Endothelial cell of umbilical vein (primary cell): Measurements from ENCODE around the gene ENHO. TPM values are rescaled to one million over a fixed set of nuclear protein-coding genes. Genes with fewer than 3 reads are reported as not detected.

Experiments used
- BruUV-seq: library from RNA; stranded (reverse); fragments of 400-500 nt; replicated peaks from 2 replicates; lab custom pipeline; 2021; lab: Mats Ljungman, UMichigan
- CTCF ChIA-PET: fragments of 300-600, 350-600 bp; sonication (Branson Sonifier 250); formaldehyde crosslinking; loops from one replicate; lab custom pipeline; 2021; ENCODE audit warnings: antibody characterized with exemption, inconsistent platforms; lab: Charles Lee
- POLR2A ChIA-PET: fragments of 300-600, 350-600 bp; sonication (Branson Sonifier 250); formaldehyde crosslinking; loops from one replicate; lab custom pipeline; 2021; ENCODE audit warnings: antibody characterized with exemption, inconsistent platforms; lab: Charles Lee
- DNase-seq: peaks from one replicate; pipeline ENCODE4 v3.0.0-alpha.2; 2011; ENCODE audit warnings: low read depth, low spot score
- FAIRE-seq: peaks from 2 replicates; lab custom pipeline; 2011; peaks lifted over from hg19 to GRCh38; lab: Jason Lieb, UNC
- H2AFZ ChIP-seq: 2 replicates; pipeline ENCODE4 v1.6.0; 2012; ENCODE audit warnings: low read depth, low read length, control low read depth, inconsistent platforms
- H3K27ac ChIP-seq: 2 replicates; pipeline ENCODE4 v1.5.1; 2011; ENCODE audit warnings: low read depth, mild to moderate bottlenecking, control low read depth, low read length, moderate library complexity; ENCODE audit not compliant: insufficient read depth
- H3K27me3 ChIP-seq, 2 experiments: 2 replicates each; pipeline versions ENCODE4 v1.6.0 to v1.6.1; 2011; ENCODE audit warnings: low read length in 2 of 2, mixed read lengths in 1 of 2; ENCODE audit not compliant: control insufficient read depth in 2 of 2, insufficient read depth in 2 of 2
- H3K36me3 ChIP-seq, 2 experiments: 2 replicates in 1 of 2; 3 replicates in 1 of 2; pipeline ENCODE4 v1.5.1; 2011; ENCODE audit warnings: low read length in 2 of 2, mild to moderate bottlenecking in 1 of 2, moderate library complexity in 1 of 2; ENCODE audit not compliant: control insufficient read depth in 2 of 2, insufficient read depth in 2 of 2; ENCODE audit errors: extremely low read depth in 1 of 2
- H3K4me1 ChIP-seq: 3 replicates; pipeline ENCODE4 v1.5.1; 2011; ENCODE audit warnings: mild to moderate bottlenecking, low read length; ENCODE audit not compliant: control insufficient read depth, insufficient read depth; ENCODE audit errors: extremely low read depth
- H3K4me2 ChIP-seq: 2 replicates; pipeline ENCODE4 v1.6.1; 2011; ENCODE audit warnings: low read length, control low read depth, mixed read lengths; ENCODE audit not compliant: insufficient read depth
- H3K4me3 ChIP-seq, 3 experiments: fragments of 200-600 bp in 1 of 3; sonication (generic), shearing (Covaris generic) in 1 of 3; replicated peaks in 1 of 3; 2 replicates each; pipeline ENCODE4 v1.5.1; 2011 to 2016; ENCODE audit warnings: control low read depth in 3 of 3, low read length in 3 of 3, mild to moderate bottlenecking in 2 of 3, inconsistent platforms in 1 of 3, low read depth in 1 of 3, moderate library complexity in 1 of 3; ENCODE audit not compliant: insufficient read depth in 1 of 3
- H3K79me2 ChIP-seq: 2 replicates; pipeline ENCODE4 v1.6.0; 2012; ENCODE audit warnings: low read length, inconsistent platforms; ENCODE audit not compliant: control insufficient read depth, insufficient read depth
- H3K9ac ChIP-seq: replicated peaks from 2 replicates; pipeline ENCODE3; 2011; ENCODE audit warnings: low read length, control low read depth; ENCODE audit not compliant: insufficient read depth; ENCODE audit errors: extremely low read depth
- H3K9me1 ChIP-seq: replicated peaks from 3 replicates; pipeline ENCODE4 v1.6.0; 2011; ENCODE audit warnings: mild to moderate bottlenecking, low read length; ENCODE audit not compliant: control insufficient read depth, insufficient read depth; ENCODE audit errors: extremely low read depth
- H3K9me3 ChIP-seq: replicated peaks from 2 replicates; pipeline ENCODE4 v1.5.1; 2012; ENCODE audit warnings: low read length, inconsistent platforms; ENCODE audit not compliant: control insufficient read depth, insufficient read depth
- H4K20me1 ChIP-seq: replicated peaks from 2 replicates; pipeline ENCODE3; 2011; ENCODE audit warnings: mild to moderate bottlenecking, low read length; ENCODE audit not compliant: control insufficient read depth, insufficient read depth; ENCODE audit errors: extremely low read depth
- FOS ChIP-seq: IDR thresholded peaks from 2 replicates; pipeline ENCODE4 v1.6.1; 2011; ENCODE audit warnings: mild to moderate bottlenecking, low read length, moderate library complexity, borderline replicate concordance; ENCODE audit not compliant: insufficient read depth
- GATA2 ChIP-seq: IDR thresholded peaks from 2 replicates; pipeline ENCODE4 v1.7.0; 2011; ENCODE audit warnings: low read depth, mild to moderate bottlenecking, moderate library complexity, mixed read lengths, low read length; ENCODE audit not compliant: insufficient read length, insufficient read depth
- JUN ChIP-seq: IDR thresholded peaks from 2 replicates; pipeline ENCODE4 v1.6.1; 2011; ENCODE audit warnings: borderline replicate concordance, low read depth; ENCODE audit not compliant: insufficient read length, insufficient read depth
- POLR2A ChIP-seq: IDR thresholded peaks from 2 replicates; pipeline ENCODE4 v1.6.1; 2012; ENCODE audit warnings: low read depth, mild to moderate bottlenecking, control low read depth, low read length
- dilution Hi-C: fragments of 300-500 bp; cut with MboI; formaldehyde crosslinking; loops from one replicate; pipeline ENCODE4 v1.15.0; 2019; ENCODE audit warnings: low sequenced_read_pairs; ENCODE audit not compliant: extremely low pct_ligation_motif_present
- intact Hi-C: fragments of 100-400 bp; cut with micrococcal nuclease; formaldehyde crosslinking; loops from one replicate; pipeline ENCODE4 v1.10.0; 2022
- polyA plus RNA-seq, 4 experiments: library from polyadenylated mRNA; depleted of rRNA in 3 of 4; stranded (reverse) in 3 of 4; unstranded in 1 of 4; fragments of >200 nt; gene quantifications; 2 replicates each; pipeline versions ENCODE4 v1.2.1 to v1.2.3, GENCODE V29; 2011 to 2012; ENCODE audit warnings: missing spikeins in 1 of 4
- total RNA-seq: library from RNA; stranded (reverse); gene quantifications from 2 replicates; pipeline ENCODE4 v1.2.3, GENCODE V29; 2021
- TF ChIP-seq, protein P1 (sequence below): IDR thresholded peaks from 2 replicates; pipeline ENCODE4 v1.6.1; 2011; ENCODE audit not compliant: insufficient read depth, insufficient read length
- TF ChIP-seq, protein P2 (sequence below), 2 donors: IDR thresholded peaks; 1 replicate in 1 of 2; 2 replicates in 1 of 2; pipeline ENCODE4 v1.5.1; 2011; ENCODE audit warnings: low read length in 2 of 2, mild to moderate bottlenecking in 2 of 2, moderate library complexity in 2 of 2, control low read depth in 1 of 2, inconsistent platforms in 1 of 2, low read depth in 1 of 2; ENCODE audit not compliant: insufficient read depth in 1 of 2; ENCODE audit errors: extremely low read depth in 1 of 2

ENHO gene
- total and polyA plus RNA-seq, 2 donors (not counting 3 experiments of a cell fraction or from before 2014, with no cell fraction given): 0.10 TPM; not detected in 1

DNA sequence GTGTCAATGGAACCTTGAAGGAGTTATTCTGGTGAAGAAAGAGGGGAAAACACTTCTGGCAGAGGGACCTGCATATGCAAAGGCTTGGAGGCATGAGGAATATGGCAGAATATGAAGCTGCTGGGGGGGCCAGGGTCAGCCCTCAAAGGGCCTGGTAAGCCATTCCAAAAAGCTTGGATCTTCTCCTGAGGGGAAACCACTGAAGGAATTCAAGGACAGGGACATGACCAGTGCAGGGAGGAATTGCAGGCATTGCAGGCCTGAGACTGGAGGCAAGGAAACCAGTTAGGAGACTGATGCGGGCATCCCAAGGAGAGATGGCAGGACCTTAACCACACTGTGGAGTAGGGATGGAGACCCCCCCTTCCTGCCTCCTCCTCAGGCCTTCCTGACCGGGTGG is 21.4 kb downstream of the ENHO start:
- DNase-seq (no peak), FAIRE-seq (no peak)
- H3K4me1 ChIP-seq: peaks cover 6% of the 10 kb centered on the region
- no peaks in the 10 kb centered on the region for H3K9me3 ChIP-seq
- POLR2A ChIA-PET: interaction anchor here (1.0 kb wide), 1 partner anchor 103 kb away, joined by 3 read pairs; no protein-coding TSS in a partner anchor
- peaks cover 10 to 17% of the 10 kb centered on the region in 2 experiments for H3K27me3 ChIP-seq
- no peaks in the 10 kb centered on the region for H4K20me1 ChIP-seq
- H3K79me2 ChIP-seq: no peaks in the 10 kb centered on the region
- intact Hi-C loops: loop anchor here (2.0 kb wide), 1 partner anchor 45 kb away; no protein-coding TSS in a partner anchor
- CTCF ChIA-PET: interaction anchor here (0.8 to 5.1 kb wide), 23 partner anchors 10 to 169 kb away, joined by 3 to 117 read pairs (median 6); partner anchors contain the start of genes DNAI1 and FAM219A
- H3K27ac ChIP-seq: no peak overlapping the region
- H2AFZ ChIP-seq: no peak overlapping the region
- H3K9ac ChIP-seq: no peak overlapping the region
- H3K4me3 ChIP-seq: no peak overlapping the region
- H3K36me3 ChIP-seq: no peaks in the 10 kb centered on the region
- no peak for TF ChIP-seq POLR2A
- TF ChIP-seq, protein P1, sequence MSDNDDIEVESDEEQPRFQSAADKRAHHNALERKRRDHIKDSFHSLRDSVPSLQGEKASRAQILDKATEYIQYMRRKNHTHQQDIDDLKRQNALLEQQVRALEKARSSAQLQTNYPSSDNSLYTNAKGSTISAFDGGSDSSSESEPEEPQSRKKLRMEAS: no peak
- TF ChIP-seq JUN: no peak
- TF ChIP-seq, protein P2, sequence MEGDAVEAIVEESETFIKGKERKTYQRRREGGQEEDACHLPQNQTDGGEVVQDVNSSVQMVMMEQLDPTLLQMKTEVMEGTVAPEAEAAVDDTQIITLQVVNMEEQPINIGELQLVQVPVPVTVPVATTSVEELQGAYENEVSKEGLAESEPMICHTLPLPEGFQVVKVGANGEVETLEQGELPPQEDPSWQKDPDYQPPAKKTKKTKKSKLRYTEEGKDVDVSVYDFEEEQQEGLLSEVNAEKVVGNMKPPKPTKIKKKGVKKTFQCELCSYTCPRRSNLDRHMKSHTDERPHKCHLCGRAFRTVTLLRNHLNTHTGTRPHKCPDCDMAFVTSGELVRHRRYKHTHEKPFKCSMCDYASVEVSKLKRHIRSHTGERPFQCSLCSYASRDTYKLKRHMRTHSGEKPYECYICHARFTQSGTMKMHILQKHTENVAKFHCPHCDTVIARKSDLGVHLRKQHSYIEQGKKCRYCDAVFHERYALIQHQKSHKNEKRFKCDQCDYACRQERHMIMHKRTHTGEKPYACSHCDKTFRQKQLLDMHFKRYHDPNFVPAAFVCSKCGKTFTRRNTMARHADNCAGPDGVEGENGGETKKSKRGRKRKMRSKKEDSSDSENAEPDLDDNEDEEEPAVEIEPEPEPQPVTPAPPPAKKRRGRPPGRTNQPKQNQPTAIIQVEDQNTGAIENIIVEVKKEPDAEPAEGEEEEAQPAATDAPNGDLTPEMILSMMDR (IDR thresholded peaks at IDR 0.05; ENCODE audit: extremely low read depth in 1 of 2, insufficient read depth in 1 of 2, low read depth in 1 of 2, low read length in 2 of 2): no peak
- no peak for TF ChIP-seq GATA2
- TF ChIP-seq FOS: no peak
- H3K9me1 ChIP-seq: no peaks in the 10 kb centered on the region
- BruUV-seq: no TSS peak
- no peak overlapping the region for H3K4me2 ChIP-seq
- dilution Hi-C loops: loop anchor here (25.0 kb wide), 1 partner anchor 89 kb away; no protein-coding TSS in a partner anchor
